Choroid plexus epithelial cell (primary cell): ENCODE data around the gene IFNA5.

ENCODE experiments used
- DNase-seq: peaks from one replicate; pipeline ENCODE4 v3.0.0-alpha.2; 2010; ENCODE audit warnings: low read depth
- H3K4me3 ChIP-seq: 2 replicates; pipeline ENCODE4 v1.5.1; 2011; ENCODE audit warnings: low read depth, mild to moderate bottlenecking, control low read depth, low read length, moderate library complexity
- CTCF ChIP-seq: conservative IDR thresholded peaks from 2 replicates; pipeline ENCODE4 v1.5.1; 2011; ENCODE audit warnings: low read depth, mild to moderate bottlenecking, control low read depth, inconsistent platforms, low read length, moderate library complexity

Gene IFNA5

DNA sequence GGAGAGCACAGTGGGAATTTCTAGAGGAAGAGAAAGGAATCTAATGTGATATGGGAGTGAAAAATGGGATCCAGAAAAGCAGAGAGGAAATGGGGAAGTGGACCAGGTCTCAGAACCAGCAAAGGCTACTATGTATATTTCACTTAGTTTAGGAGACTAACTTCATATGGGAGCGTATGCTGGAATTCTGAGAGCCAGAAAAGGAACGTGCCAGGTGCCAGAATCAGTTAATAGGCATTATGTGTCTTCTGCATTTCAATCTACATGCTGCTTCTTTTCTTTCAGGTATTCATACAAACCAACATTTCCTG lies 36.8 kb downstream of the IFNA5 start:
- TF ChIP-seq CTCF, result no peak
- H3K4me3 ChIP-seq, result no peak overlapping the region
- DNase-seq, result no peak

DNA sequence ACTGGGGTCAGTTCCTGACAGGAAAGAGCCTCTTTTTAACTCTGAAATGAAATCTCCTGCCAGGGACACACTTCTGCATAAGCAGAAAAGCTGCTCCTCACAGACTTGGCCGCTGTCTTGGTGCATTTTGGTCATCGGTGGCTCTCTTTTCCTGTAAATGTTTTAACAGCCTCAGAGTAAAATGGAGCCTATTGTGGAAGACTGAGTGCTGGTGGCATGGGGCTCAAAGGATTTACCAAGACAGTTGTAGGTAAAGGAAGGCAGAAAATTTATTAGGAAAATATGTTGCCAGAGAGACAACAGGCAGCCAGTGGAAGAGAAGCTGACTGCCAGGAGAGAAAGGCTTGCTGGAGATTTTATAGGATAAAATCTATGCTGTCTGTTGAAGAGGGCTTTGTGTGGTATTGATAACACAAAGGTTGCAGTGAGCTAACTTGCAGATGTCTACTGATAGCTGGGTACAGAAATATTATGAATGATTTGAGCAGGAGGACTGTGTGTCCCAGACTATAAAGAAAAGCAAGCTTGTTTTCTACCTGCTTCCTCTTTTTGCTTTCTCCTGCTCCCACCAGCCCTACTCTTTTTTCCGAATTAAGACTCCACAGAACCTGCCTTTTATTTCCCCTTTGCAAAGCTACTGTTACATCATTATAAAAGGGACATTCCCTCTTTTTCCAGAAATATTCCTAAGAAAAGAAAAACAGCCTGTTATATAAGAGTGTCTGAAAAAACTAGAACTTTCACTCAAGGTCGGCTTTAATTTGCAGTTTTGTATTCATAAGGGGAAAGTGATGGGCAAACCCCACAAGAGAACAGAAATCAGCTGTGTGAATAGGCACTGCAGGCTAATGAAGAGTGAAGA lies 37.4 kb downstream of the IFNA5 start:
- no peak for DNase-seq
- TF ChIP-seq CTCF, result no peak
- no peak overlapping the region for H3K4me3 ChIP-seq

DNA sequence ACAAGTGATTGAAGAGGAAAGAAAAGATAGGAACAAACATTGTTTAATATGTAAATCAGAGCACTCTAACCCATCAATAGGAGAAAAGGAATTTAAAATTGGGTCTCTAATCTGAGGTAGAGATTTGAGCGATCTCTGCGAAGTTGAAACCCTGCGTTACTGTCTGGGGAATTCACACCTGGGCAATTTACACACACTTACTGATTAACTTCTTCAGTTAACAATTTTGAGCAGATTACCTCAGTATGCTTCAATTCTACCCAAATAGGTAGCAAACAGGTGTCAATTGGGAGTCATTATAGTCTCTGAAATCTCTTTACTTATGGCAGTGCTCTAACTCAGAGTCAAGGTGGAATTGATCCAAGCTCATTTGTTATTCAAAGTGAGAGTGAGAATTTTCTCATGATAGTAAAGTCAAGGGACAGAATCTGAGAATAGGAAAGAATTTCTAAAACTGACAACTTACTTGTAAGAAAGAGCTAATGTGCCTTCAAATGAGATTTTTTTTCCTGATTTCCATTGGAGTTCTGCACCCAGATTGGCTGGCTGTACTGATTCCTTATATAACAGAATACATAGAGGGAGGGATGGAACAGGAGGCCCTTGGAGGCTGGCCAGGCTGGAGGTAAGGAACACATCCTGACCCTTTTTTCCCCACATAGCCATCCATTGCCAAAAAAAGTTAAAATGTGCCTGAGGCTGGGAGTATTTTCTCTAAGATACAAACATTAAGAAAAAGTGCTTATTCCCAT lies 38.2 kb downstream of the IFNA5 start:
- H3K4me3 ChIP-seq, result no peak overlapping the region
- DNase-seq, result no peak
- TF ChIP-seq CTCF, result no peak

DNA sequence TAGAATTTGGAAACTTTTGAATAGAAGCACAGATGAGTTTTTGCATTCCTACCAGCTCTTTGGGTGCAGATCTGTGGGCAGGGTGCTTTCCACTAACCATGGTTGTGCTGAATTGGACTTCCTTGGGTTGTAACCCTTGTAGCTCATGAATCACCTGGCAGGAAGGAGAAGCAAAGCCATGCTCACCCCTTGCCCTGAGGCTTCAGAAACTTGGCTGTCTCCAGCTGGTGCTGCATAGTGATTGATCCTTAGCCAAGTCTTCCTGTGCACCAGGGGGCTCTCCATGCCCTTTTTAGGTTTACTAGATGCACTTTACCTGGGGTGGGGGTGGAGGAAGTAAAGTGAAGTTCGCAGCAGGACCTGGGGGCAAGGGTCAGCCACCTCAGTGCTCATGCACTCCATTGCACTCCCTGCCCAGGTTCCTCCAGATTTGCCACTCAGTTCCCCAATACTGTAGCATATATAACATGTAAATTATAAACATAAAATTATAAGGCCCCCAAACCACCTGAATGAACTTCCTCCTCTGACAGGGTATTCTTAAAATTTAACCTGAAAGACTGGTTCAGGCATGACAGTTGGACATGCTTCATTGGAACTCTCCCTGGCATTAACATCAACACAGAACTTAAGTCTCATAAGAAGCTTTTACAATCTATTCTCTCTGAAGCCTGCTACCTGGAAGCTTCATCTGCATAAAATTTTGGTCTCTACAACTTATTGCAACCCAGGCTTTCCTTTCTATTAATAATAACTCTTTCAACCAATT lies 39.5 kb downstream of the IFNA5 start:
- TF ChIP-seq CTCF, result no peak
- DNase-seq, result no peak
- no peak overlapping the region for H3K4me3 ChIP-seq

DNA sequence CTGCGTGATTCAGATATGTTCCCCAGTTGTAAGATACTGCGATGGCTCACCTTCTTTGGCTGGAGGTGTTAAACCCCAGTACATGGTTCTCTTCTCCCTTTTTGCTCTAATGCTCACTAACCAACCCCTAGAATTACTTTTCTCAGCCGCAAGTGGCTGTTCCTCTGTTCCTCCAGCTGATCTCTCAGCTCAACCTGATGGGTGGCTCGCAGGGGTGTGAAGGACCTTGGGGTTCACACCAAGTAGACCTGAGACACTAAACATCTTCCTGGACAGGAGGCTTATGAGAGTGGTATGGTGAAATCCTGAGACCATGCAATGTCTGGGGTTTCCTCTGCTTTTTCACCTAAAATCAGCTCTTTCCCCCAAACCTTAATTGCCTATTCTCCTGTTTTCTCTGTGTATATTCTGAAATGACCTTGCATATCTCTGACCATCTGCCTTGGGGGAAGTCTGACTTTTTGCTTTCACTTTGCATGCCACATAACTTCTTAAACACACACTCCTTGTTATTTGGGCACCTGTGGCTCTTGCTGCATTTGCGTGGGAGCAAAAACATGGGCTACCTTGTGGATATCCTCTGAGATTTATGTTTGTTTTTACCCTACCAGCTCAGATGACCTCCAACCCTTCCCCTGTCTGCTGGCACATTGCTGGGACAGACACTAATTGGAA lies 49.4 kb downstream of the IFNA5 start:
- no peak overlapping the region for H3K4me3 ChIP-seq
- DNase-seq, result no peak
- TF ChIP-seq CTCF, result no peak
